NOMO-1 (cell line): Measurements from ENCODE around the gene CENATAC.
"Not testable (repeated sequence)": the region's sequence is repeated elsewhere in the genome, so short reads cannot be mapped to it uniquely, and the experiment has no call there.

ENCODE experiments used
- DNase-seq, 2 experiments: peaks; one replicate each; lab custom pipeline; 2025; ENCODE audit not compliant: unreplicated experiment in 2 of 2; lab: John Stamatoyannopoulos, UW

CENATAC gene

GRCh38 chr11:119051440-119052162, 53.7 kb downstream of the CENATAC start:
- DNase-seq: no peak

- DNase-seq: no peak
Measured at GRCh38 chr11:119052163-119052814, 54.4 kb downstream of the CENATAC start.

- DNase-seq: no peak
Measured at GRCh38 chr11:119054418-119054817, 56.5 kb downstream of the CENATAC start.

DNA sequence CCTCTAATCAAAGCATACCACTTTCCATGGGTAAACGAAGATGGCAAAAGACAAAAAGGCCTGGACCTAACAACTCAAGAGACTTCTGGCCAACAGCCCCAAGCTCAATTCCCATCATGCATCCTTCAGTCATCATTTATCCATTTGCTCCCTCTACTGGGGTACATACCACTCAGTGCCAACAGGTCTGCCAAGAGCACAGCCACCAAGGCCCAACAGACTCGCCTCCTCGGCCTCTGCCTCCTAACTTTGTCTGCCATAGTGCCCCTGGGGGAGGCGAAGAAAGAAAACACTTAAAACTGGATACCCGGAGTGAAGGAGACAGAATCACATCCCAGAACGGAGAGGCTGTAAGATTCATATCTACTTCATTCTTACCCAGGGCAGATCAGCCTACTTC, 58.0 kb downstream of the CENATAC start:
- peak; percentile 16 to 38 for DNase-seq

- peak in 1 of 2 experiments; percentile 9 for DNase-seq
Measured at GRCh38 chr11:119056421-119056999, 58.6 kb downstream of the CENATAC start.

DNA sequence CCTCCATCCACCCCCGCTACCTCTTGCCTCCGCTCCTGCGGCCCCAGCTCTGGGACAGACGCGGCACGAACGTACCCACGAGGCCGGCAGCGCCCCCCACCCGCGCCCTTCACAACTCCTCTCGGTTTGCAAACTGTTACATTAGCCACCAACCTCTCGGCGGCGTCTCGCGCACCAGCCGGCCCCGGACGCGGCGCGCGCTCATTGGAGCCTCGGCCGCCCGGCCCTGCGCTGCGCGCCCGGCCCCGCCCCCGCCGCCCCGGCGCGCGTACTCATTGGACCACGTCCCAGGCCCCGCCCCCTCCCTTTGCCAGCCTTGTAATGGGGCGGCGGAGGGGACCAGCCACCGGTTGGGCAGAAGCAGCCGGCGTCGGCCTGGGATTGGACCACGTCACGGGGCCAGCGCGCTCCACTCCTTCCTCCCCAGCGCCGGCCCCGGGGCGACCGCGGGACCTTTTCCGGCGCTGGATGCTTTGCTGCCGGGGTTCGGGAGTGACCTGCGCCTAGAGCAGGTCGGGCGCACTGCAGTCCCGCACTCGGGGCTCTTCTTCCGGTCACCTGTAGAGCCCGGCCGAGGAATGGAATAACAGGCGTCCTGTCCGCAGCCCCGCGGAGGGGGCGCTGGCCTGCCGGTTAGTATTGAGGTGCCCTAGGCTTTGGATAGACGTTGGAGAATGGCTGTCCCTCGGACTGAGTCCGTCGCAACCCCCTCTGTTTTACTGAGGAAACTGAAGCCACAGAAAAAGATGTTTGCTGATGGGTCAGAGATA, 59.2 kb downstream of the CENATAC start, which contains the start of gene HYOU1:
TSS of gene HYOU1 (minus strand) at position 206 of the 770 bp plus-strand sequence. CDS start 1,045 bp downstream, outside the sequence.
- peak; percentile 96 to 97 for DNase-seq

DNA sequence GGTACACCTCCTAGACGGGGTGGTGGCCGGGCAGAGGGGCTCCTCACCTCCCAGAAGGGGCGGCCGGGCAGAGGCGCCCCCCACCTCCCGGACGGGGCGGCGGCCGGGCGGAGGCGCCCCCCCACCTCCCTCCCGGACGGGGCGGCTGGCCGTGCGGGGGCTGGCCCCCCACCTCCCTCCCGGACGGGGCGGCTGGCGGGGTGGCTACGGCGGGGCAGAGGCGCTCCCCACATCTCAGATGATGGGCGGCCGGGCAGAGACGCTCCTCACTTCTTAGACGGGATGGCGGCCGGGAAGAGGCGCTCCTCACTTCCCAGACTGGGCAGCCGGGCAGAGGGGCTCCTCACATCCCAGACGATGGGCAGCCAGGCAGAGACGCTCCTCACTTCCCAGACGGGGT, 61.2 kb downstream of the CENATAC start:
- not testable (repeated sequence) for DNase-seq

GRCh38 chr11:119061256-119061655, 63.3 kb downstream of the CENATAC start:
- no peak for DNase-seq

GRCh38 chr11:119062779-119063178, 64.8 kb downstream of the CENATAC start:
- no peak for DNase-seq

GRCh38 chr11:119065369-119065768, 67.4 kb downstream of the CENATAC start:
- peak in 1 of 2 experiments; percentile 43 for DNase-seq
